NCI-H1105 treated with DMSO at 0.1 percent for 48 hours (cell line): ENCODE measurements around the gene NPHP4.

ENCODE experiments used
- DNase-seq: peaks from one replicate; lab custom pipeline; 2025; lab: John Stamatoyannopoulos, UW

The NPHP4 gene

DNA sequence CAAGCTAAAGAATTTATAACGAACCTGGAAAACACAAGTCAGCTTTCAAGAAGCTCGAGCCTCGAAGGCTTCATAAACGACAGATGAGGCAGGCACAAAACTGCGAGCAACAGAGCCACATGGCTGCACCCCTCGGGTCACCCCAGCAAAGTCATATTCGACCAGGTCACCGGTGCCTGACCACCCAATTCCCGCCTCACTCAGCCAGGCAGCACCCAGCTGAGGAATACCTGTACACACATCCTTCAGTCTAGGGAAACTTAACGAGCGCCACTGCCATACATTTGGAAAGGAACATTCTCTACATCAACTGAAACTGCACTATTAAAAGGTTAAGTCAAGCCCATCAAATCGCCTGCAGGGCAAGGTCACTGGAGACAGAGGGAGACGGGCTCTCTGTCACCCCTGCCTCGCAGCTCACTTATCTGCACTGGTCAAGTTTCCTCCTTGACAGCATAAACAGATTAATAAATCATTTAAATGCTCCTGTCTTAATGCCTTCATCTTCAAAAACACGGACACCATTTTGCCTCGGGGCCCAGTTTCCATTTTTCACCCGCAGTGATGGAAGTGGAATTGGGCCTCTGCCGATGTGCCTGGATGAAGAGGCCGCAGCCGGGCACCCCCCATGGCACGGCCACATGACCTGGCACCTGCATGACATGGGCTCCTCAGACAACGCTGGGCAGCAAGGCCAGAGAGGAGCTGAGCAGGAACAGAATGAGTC, 20.6 kb downstream of the NPHP4 start:
- DNase-seq = no peak

DNA sequence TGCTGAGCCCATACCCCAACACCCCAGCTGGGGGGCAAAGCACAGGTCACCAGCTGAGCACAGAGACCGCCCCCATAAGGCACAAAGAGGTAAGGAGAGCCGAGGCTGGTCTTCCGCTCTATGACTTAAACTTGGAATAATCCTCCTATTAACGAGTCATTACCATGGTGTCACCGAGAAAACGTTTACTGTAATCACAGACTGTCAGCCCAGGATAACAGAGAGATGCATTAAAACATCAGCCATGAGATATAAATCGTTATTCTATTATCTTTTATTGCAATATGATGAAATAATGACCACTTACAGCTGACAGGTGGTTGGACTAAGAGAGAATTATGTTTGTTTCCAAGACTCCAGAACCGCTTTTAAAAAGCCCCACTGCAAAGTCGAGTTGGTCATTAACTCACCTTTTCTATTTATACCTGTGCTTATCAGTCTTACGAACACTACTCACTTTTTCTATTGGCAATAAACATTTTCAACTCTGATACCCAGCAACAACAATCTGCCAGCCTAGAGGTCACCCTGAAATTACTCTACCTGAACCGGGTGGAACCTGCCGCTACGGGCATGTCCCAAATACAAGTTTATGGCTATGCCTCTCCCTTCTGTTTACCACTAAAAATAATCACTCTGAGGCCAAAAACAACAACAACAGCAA, 21.5 kb downstream of the NPHP4 start:
- peak; percentile 90 for DNase-seq

DNA sequence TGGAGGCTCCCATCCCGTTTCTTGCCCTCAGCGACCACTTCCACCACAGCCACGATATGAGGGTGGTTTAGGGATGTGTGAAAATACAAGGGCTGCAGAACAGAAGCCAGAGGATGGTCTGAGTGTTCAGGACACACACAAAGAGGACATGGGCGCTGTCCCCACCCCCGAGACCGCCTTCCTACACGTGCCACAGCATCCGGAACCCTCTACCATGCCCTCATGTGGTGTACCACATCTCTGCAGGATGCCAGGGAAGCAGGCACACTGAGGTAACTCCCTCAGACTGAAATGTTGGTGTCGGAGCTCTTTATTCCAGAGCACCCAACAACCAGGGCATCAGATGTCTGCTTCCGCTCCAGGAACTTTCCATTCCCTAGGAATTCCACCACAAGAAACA, 23.1 kb downstream of the NPHP4 start:
- no peak for DNase-seq

DNA sequence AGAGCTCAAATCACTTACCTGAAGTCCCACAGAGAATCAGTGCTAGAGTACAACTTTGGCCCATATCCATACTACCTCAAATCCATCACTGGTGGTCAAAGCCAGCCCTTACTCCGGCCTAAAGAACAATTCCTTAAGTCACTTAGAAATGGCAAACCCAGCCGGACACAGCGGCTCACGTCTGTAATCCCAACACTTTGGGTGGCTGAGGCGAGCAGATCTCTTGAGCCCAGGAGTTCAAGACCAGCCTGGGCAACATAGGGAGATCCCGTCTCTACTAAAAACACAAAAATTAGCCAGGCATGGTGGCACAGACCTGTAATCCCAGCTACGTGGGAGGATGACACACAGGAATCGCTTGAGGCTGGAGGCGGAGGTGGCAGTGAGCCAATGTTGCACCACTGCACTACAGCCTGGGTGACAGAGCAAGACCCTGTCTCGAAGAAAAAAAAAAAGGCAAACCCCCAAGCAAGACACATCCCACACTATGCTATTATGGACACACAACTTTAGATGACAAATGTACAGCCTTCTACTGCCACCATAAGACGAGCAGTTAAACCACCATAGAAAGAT, 24.0 kb downstream of the NPHP4 start:
- DNase-seq = no peak

DNA sequence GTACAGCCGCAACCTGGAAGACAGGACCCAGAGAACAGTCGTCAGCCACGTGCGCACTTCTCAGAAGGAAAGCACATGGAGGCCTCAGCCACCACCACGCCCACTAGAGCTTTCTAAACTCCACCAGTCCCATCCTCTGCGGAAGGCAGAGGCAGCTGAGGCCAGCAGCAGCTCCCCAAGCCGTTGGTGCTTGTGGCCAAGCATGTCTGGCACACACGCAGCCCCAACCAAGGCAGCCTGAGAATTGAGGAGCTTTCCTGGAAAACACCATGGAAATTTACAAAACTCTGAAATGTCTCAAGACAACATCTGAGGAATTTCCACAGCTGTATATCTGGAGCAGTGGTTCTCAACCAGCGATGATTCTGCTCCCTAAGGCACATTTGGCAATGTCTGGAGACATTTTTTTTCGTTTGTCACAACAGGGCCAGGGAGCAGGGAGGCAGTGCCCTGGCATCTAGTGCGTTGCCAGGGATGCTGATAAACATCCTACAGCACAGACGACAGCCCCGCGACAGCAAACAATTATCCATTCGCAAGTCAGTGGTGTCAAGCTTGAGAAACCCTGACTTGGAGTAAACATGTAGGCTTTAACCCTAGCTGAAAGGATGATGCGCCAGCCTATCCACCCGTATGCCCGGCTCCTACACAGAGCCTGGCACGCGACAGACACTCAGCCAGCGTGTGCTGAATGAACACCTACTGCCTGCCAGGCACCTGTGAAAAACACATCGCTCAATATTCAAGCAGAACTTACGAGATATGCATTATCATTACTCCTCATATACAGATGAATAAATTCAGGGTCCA, 24.7 kb downstream of the NPHP4 start:
- no peak for DNase-seq

DNA sequence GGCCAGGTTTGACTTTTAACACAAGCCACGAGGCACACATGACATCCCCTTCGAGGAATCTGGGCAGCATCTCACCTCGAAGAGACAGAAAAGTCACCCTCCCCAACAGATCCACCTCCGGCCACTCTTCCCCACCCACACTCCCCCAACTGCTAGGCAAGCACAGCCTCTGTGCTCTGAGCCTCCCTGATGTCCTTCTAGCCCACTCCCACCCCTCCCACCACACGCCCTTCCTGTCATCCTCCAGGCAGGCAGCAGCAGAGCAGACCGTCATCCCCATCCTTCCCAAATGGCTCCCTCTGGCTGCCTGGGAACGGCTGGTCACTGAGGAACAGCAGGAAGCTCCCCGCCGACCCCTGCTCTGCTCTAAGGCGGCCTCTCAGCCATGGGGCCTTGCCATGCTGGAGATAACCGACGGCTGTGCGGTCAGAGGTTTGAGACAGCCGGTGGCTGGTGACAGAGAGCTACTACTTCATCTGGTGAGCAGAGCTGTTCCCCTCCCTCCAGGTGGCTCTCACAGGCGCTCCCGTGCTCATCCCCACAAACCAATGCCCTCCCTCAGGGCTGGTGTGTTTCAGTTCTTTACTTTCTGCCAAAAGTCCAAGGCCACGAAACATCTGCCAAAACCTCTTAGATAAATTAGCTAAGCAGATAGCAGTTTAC, 25.6 kb downstream of the NPHP4 start:
- no peak for DNase-seq

DNA sequence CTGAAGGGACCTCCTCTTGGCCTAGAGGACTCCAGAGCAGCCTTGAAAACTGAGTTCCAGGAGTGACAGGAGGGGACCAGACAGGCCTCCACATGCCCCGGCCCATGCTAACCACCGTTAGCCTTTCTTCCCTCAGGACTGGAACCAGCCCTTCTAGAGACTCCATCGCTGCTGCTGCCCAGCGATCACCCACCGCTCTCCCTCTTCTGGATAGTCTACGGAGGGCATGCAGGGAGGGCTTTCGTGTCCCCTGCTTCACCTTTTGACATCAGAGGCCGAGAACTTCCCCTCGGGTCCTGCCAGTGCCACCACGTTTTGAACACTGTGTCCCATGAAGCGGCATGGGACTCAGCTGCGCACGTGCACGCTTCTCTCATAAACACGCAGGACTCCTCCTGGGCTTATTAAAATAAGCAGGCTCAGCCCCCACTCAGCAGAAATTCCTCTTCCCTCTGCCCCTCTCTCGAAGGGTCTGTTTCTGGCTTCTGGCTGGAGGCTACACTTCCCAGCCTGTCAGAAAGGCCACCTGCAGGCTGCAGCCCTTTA, 26.6 kb downstream of the NPHP4 start:
- DNase-seq = no peak

DNA sequence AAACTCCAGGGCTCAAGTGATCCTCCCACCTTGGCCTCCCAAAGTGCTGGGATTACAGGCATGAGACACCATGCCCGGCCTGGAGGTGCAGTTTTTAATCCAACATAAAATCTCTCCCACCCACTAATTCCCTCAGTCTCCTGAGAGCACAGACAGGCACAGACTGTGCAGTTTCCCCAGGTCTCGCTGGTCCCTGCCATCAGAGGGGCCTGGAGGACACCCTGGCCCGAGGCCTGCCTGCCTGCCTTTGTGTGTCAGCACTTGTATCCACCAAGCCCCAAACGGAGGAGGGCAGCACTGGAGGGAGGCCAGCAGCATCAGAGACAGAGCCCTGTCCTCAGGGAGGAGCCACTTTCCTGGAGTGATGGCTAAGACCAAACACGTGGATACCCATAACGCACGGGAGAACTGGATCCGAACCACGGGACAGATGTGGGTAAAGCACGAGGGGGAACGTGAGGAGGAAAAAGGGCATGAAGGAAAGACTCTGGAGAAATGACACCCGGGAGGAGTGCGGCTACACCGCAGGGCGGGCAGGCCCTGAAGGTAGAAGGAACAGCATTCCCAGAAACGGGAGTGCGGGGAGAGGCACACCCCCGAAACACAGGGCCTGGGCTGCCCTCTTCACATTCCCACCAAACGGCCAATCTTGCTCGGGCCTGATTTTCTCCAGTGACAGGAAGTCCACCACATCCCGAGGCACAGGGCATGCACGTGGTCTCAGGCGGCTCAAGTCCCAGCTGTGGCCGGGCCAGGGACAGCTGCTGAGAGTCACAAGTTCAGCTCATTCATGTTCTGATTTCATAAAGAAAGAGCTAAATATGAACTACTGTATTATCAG, 29.7 kb downstream of the NPHP4 start:
- no peak for DNase-seq

DNA sequence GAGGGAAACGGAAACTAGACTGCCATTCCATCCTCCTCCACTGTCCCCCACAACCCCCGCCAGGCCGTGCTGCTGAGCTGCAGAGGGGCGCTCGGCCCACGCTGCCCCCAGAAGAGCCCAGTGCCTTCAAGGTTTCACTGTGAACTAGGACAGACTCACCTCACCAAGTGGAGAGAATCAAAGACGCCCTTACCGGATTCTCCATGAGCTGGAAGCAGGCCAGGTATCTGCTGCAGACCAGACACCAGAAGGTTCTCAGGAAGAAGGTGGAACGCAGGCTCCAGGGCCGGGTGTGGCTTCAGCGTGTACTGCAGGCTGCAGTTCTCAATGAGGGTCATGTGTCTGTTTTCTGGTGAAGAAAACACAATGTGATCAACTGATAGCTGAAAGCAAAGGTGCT, 30.6 kb downstream of the NPHP4 start:
- DNase-seq = no peak

DNA sequence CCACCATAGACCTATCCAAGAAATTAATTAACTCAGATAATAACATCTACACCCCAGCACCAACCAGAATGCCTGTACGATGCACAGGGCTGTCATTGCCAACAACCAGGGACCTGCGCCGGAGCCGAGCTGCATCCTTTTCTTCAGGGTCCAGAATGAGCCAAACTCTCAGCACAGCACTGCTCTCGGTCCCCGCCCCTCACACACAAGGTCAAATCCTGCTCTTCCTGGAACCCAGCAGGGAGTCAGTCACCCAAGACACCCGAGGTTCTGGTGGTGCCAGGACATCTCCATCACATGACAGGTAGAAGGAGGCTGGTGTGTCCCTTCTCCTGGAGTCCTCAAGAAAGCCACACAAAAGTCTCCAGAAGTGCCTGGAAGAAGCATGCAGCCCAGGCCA, 31.9 kb downstream of the NPHP4 start:
- DNase-seq = no peak

DNA sequence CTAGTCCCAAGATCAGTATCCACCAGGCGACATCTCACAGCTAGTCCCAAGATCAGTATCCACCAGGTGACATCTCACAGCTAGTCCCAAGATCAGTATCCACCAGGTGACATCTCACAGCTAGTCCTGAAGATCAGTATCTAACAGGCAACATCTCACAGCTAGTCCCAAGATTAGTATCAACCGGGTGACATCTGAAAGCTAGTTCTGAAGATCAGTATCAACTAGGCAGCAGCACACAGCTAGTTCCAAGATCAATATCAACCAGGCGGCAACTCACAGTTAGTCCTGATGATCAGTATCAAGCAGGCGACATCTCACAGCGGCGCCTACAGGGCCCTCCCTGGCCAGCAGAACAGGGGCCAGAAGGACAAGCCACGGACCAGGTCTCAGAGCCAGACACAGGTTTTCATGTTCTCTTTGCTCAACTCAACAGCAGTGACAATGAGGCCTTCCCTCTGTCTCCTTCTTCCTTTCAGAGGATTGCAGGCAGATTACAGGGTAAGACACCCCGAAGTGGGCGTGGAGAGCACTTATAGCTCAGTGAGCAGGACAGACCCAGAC, 32.5 kb downstream of the NPHP4 start:
- DNase-seq = no peak

DNA sequence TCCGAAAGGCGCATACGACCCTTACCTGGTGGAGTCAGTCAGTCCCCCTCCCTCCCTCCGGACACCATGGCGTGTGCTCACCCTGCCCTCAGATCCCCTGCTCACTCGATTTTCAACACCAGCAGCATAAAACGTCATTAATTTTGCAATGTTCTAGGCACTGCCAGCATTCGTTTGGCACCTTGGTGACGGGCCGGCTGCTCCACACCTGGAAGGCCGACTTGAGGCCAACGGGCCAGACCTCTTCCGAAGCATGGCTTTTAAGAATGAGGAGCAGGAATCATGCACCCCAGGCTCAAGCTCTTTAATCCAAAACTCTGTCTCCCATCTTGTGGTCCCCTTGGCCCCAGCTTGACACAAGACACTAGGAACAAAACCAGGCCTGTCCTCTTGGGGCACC, 33.1 kb downstream of the NPHP4 start:
- DNase-seq = no peak

DNA sequence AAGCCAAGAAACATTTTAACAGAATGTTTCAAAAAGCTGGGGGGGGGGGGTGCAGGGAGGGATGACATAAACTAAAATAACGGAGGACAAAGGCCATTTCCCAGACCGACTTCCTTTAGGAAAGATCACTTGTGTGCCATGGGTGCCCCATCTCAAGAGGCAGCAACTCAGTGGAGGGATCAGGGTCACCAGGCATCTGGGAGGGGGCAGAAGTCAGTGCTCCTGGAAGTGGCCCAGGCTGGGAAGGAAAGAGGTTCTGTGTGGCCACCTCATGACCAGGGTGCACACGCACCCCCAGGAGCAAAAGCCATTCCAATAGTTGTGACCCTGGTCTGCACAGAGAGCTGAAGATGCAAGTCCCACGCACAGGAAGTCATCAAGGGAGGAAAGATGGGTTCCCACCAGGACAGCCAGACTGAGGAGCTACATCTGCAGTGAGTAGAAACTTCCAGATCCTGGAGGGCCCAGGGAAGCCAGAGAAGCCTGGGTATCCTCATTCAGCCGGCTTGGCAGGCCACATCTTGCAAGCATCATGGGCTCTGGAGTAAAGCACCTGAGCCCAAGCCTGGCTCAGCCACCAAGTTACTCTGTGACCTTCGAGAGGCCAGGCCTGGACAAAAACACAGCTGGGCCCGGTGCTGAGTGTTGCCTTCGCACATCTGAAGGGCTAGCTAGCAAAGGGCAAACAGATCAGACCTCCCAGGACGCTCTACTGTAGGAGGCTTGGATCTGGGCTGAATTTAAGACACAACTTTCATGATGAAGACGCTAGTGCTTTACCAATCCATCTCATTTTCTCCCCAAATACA, 36.0 kb downstream of the NPHP4 start:
- no peak for DNase-seq

DNA sequence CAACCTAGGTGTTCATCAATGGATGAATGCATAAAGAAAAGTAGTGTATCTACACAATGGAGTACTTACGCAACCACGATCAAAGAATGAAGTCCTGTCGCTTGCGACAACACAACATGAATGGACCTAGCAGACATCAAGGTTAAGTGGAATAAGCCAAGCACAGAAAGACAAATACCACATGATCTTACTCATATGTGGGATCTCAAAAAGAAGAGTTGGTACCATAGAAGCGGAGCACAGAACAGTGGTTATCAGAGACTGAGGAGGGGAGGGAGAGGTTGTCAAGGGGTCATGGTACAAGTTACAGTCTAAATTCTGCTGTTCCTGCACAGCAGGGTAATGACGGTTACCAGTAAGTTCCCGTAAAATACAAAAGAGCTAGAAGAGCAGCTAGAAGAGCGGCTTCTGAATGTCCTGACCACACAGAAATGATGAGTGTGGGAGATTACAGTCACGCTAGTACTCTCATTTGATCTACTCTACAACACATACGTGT, 36.7 kb downstream of the NPHP4 start:
- no peak for DNase-seq

DNA sequence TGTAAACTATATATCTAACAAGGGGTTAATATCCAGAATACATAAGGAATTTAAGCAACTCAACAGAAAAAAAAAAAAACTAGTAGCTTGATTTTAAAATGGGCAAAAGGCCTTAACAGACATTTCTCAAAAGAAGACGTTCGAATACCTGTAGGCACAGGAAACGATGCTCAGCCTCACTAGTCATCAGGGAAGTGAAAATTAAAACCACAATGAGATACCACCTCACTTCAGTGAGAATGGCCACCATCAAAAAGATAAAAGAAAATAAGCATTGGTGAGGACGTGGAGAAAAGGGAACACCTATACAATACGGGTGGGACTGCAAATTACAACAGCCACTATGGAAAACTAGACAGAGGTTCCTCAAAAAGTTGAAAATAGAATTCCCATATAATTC, 37.3 kb downstream of the NPHP4 start:
- DNase-seq = no peak

DNA sequence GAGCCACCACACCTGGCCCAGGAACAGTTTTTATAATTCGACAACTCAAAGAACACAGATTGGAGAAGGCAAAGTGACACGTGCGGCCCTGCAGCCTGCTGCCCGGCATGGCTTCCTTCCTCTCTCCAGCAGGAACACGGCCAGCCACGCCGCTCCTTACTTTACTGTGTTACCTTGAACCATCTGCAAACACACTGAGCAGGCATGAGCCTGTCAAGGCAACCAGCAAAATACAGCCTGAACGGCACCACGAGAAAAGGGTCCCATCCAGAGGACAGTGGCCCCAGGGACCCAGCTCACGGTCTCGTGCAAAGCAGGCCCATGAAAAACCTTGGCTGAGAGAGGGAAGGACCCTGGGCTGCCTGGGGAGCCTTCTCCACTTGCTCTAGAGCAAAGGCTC, 38.8 kb downstream of the NPHP4 start:
- DNase-seq = no peak

DNA sequence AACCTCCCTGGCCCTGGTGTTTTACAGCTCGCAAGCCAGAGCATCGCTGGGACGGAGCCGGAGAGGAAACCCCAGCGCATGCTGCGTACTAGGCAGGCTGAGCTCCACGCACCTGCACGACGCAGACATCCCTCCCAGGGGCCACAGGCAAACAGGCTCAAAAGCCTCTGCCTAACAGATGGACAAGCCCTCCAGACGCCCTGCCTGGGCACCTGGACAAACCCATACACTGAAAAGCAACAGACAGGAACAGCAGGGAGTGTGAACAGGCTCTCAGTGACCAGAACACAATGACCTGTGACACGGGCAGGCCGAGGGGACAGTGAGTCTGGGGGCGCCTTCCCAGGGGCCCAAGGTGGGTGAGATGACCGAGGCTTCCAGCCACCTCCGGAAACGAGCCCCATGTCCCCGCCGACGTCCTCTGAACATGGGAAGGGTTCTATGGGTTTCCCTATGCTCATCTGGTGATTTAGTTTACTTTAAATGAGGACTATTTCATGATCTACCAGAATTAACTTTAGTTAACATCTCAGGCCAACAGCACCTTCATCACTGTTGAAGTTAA, 40.3 kb downstream of the NPHP4 start:
- no peak for DNase-seq

DNA sequence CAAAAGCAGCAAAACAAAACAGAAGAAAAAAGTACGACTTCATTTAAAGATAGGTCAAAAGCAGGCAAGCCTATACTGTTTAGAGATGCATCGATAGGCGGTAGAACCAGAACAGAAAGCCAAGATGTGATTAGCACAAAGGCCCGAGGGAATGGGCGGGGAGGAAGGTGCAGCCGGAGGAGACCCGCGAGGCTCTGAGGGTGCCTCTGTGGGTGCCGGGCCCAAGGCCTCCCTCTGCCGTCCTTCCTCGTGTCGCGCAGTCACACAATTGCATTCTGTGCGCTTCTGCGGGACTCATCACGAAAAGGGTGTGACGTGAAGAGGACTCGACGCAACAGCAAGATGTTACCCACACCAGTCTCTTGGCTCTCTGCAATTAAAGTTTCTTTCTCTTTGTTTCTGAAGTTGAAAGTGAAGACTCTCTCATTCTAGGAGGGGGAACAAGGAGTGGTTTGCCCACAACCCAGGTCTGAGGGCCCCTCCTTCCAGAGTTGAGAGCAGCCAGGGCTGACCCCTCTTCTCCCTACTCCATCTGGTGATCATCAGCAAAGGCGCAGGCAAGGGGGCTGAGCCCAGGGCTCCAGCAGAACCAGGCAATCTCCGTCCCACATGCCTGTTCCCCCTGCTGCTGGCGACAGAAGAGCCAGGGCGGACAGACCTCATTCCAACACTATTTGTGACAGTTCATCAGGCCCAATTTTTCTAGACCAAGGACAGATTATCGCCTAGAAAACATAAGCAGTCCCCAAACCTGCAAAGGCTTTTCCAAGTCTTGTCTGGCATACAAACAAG, 41.0 kb downstream of the NPHP4 start:
- no peak for DNase-seq
